ENCODE data around the gene SLC9A4. TPM values are rescaled to one million over a fixed set of nuclear protein-coding genes. Genes with fewer than 3 reads are reported as not detected.

Gene SLC9A4
- total RNA-seq, 2 experiments from 2014 or later: 0.03 to 0.10 TPM

GRCh38 chr2:102453501-102453900, 19.5 kb upstream of the SLC9A4 start:
- CTCF ChIA-PET (ENCODE audit: unreplicated experiment): interaction anchor here (0.9 kb wide), 1 partner anchor 10 kb away, joined by 3 read pairs; no protein-coding TSS in a partner anchor
- Histone ChIP-seq H3K4me3 (ENCODE audit: low read depth, low read length, poor library complexity, severe bottlenecking) (no peak overlapping the region), H3K36me3 (ENCODE audit: insufficient read depth, low read length) (no peaks in the 10 kb centered on the region), H2AFZ (ENCODE audit: low read length) (no peak overlapping the region), H3K79me2 (ENCODE audit: insufficient read depth, low read depth, low read length) (no peaks in the 10 kb centered on the region), H3K4me2 (ENCODE audit: low read length) (no peak overlapping the region), H3K27ac (ENCODE audit: low read depth, low read length, poor library complexity, severe bottlenecking) (no peak overlapping the region), H3K9me3 (ENCODE audit: low read length) (no peaks in the 10 kb centered on the region), H3K4me1 (ENCODE audit: insufficient read depth, low read length, poor library complexity, severe bottlenecking) (no peaks in the 10 kb centered on the region), H3K9me2 (ENCODE audit: insufficient read depth, low read length) (no peaks in the 10 kb centered on the region), H4K20me1 (ENCODE audit: insufficient read depth, low read length) (no peaks in the 10 kb centered on the region)
- TF ChIP-seq, protein P1, sequence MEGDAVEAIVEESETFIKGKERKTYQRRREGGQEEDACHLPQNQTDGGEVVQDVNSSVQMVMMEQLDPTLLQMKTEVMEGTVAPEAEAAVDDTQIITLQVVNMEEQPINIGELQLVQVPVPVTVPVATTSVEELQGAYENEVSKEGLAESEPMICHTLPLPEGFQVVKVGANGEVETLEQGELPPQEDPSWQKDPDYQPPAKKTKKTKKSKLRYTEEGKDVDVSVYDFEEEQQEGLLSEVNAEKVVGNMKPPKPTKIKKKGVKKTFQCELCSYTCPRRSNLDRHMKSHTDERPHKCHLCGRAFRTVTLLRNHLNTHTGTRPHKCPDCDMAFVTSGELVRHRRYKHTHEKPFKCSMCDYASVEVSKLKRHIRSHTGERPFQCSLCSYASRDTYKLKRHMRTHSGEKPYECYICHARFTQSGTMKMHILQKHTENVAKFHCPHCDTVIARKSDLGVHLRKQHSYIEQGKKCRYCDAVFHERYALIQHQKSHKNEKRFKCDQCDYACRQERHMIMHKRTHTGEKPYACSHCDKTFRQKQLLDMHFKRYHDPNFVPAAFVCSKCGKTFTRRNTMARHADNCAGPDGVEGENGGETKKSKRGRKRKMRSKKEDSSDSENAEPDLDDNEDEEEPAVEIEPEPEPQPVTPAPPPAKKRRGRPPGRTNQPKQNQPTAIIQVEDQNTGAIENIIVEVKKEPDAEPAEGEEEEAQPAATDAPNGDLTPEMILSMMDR (conservative IDR thresholded peaks at IDR 0.05; ENCODE audit: low read length): no peak
- TF ChIP-seq EZH2phosphoT487 (IDR thresholded peaks at IDR 0.05; ENCODE audit: borderline replicate concordance, low read depth, low read length): no peak
- POLR2A ChIA-PET: no interaction called here
- intact Hi-C loops (cut with micrococcal nuclease; ENCODE audit: unreplicated experiment): no loop called here
- no TSS peak for BruUV-seq (replicated peaks)
- no peak for DNase-seq (ENCODE audit: low spot score)

DNA sequence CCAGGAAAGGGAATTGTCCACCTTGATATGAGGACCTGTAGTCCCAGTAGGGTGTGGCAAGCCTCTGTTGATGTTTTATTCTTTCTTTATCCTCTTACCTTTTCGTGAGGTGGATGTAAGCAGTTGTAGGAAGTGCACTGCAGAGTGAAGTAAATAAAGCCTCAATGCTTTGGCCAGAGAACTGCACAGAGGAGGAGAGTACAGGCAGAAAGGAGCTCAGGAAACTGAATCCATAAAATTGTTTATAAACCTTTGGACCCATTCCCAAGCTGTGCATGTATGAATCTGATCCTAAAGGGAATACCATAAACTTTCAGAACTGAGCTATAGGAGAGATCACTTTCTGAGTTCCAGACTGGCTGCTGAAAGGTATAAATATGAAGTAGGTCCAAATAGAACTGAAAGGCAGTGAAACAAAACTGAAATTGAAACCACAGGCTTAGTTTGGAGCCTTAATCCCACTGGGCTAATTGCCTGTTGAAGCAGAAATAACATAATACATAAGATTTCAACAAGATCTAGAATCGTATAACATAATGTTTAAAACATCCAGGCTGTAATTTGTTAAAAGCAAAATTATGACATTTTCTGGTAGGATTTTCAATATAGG, 17.9 kb upstream of the SLC9A4 start:
- no peaks in the 10 kb centered on the region for H3K9me2 ChIP-seq (ENCODE audit: insufficient read depth, low read length)
- no peak for DNase-seq (ENCODE audit: low spot score)
- H3K4me2 ChIP-seq (ENCODE audit: low read length): no peak overlapping the region
- intact Hi-C loops (cut with micrococcal nuclease; ENCODE audit: unreplicated experiment): no loop called here
- H3K9me3 ChIP-seq (ENCODE audit: low read length): no peaks in the 10 kb centered on the region
- ChIA-PET POLR2A (interaction anchor here (0.6 kb wide), 1 partner anchor 288 kb away, joined by 4 read pairs; no protein-coding TSS in a partner anchor), CTCF (ENCODE audit: unreplicated experiment) (no interaction called here)
- no peaks in the 10 kb centered on the region for H3K79me2 ChIP-seq (ENCODE audit: insufficient read depth, low read depth, low read length)
- no peaks in the 10 kb centered on the region for H4K20me1 ChIP-seq (ENCODE audit: insufficient read depth, low read length)
- H3K4me3 ChIP-seq (ENCODE audit: low read depth, low read length, poor library complexity, severe bottlenecking): no peak overlapping the region
- no TSS peak for BruUV-seq (replicated peaks)
- no peak overlapping the region for H3K27ac ChIP-seq (ENCODE audit: low read depth, low read length, poor library complexity, severe bottlenecking)
- no peak overlapping the region for H2AFZ ChIP-seq (ENCODE audit: low read length)
- H3K36me3 ChIP-seq (ENCODE audit: insufficient read depth, low read length): no peaks in the 10 kb centered on the region
- TF ChIP-seq, protein P1 (conservative IDR thresholded peaks at IDR 0.05; ENCODE audit: low read length): no peak
- TF ChIP-seq EZH2phosphoT487 (IDR thresholded peaks at IDR 0.05; ENCODE audit: borderline replicate concordance, low read depth, low read length): no peak
- H3K4me1 ChIP-seq (ENCODE audit: insufficient read depth, low read length, poor library complexity, severe bottlenecking): no peaks in the 10 kb centered on the region

DNA sequence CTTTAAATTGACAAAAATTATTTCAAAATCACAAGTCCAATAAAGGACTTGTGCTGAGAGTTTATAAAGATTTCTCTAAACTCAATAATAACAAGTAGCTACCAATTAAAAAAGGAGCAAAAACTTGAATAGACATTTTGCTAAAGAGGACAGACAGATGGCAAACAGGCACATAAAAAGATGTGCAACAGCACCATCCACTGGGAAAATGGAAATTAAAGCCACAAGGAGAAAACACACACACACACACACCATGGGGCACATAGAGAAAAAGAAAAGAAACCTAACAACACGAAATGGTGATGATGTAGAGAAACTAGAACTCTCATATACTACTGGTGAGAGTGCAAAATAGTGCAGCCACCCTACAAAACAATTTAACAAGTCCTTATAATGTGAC, 12.6 kb upstream of the SLC9A4 start:
- ChIA-PET POLR2A (interaction anchor here (0.7 to 1.0 kb wide), 2 partner anchors 52 to 503 kb away, joined by 3 read pairs; no protein-coding TSS in a partner anchor), CTCF (ENCODE audit: unreplicated experiment) (interaction anchor here (0.5 kb wide), 1 partner anchor 10 kb away, joined by 3 read pairs; no protein-coding TSS in a partner anchor)
- no peaks in the 10 kb centered on the region for H3K36me3 ChIP-seq (ENCODE audit: insufficient read depth, low read length)
- H4K20me1 ChIP-seq (ENCODE audit: insufficient read depth, low read length): no peaks in the 10 kb centered on the region
- TF ChIP-seq EZH2phosphoT487 (IDR thresholded peaks at IDR 0.05; ENCODE audit: borderline replicate concordance, low read depth, low read length): no peak
- TF ChIP-seq, protein P1 (conservative IDR thresholded peaks at IDR 0.05; ENCODE audit: low read length): 0 out of 2 replicates have a peak, but pooled peaks have one; percentile 14
- no peak for DNase-seq (ENCODE audit: low spot score)
- intact Hi-C loops (cut with micrococcal nuclease; ENCODE audit: unreplicated experiment): no loop called here
- H2AFZ ChIP-seq (ENCODE audit: low read length): no peak overlapping the region
- H3K4me1 ChIP-seq (ENCODE audit: insufficient read depth, low read length, poor library complexity, severe bottlenecking): no peaks in the 10 kb centered on the region
- H3K9me3 ChIP-seq (ENCODE audit: low read length): no peaks in the 10 kb centered on the region
- no peaks in the 10 kb centered on the region for H3K9me2 ChIP-seq (ENCODE audit: insufficient read depth, low read length)
- no peak overlapping the region for H3K27ac ChIP-seq (ENCODE audit: low read depth, low read length, poor library complexity, severe bottlenecking)
- no peak overlapping the region for H3K4me3 ChIP-seq (ENCODE audit: low read depth, low read length, poor library complexity, severe bottlenecking)
- H3K79me2 ChIP-seq (ENCODE audit: insufficient read depth, low read depth, low read length): no peaks in the 10 kb centered on the region
- H3K4me2 ChIP-seq (ENCODE audit: low read length): no peak overlapping the region
- BruUV-seq (replicated peaks): no TSS peak
